HG03571 (cell line): Measurements from ENCODE around the gene EFS.
"Not testable (repeated sequence)": the region's sequence is repeated elsewhere in the genome, so short reads cannot be mapped to it uniquely, and the experiment has no call there.

Experiments
- ATAC-seq: cut with Tn5 transposase; IDR thresholded peaks from one replicate; pipeline ENCODE4 v1.9.1; 2021; ENCODE audit not compliant: unreplicated experiment

The EFS gene

GRCh38 chr14:23399136-23399535 is 34.2 kb upstream of the EFS start:
- no peak for ATAC-seq

- no peak for ATAC-seq
Observed at GRCh38 chr14:23398348-23398747, 33.4 kb upstream of the EFS start.

- no peak for ATAC-seq
Observed at GRCh38 chr14:23396781-23397407, 31.9 kb upstream of the EFS start.

GRCh38 chr14:23396126-23396525 is 31.2 kb upstream of the EFS start:
- no peak for ATAC-seq

- ATAC-seq, result no peak
Observed at GRCh38 chr14:23392613-23393012, 27.6 kb upstream of the EFS start.

GRCh38 chr14:23389871-23390270 is 24.9 kb upstream of the EFS start:
- ATAC-seq, result not testable (repeated sequence)

GRCh38 chr14:23389396-23389795 is 24.4 kb upstream of the EFS start:
- no peak for ATAC-seq

GRCh38 chr14:23388996-23389395 is 24.0 kb upstream of the EFS start:
- ATAC-seq, result no peak

- ATAC-seq, result no peak
Observed at GRCh38 chr14:23387916-23388882, 23.2 kb upstream of the EFS start.

- no peak for ATAC-seq
Observed at GRCh38 chr14:23386999-23387398, 22.0 kb upstream of the EFS start.

GRCh38 chr14:23386266-23386657 is 21.3 kb upstream of the EFS start:
- not testable (repeated sequence) for ATAC-seq

GRCh38 chr14:23385642-23386265 is 20.8 kb upstream of the EFS start:
- ATAC-seq, result no peak

GRCh38 chr14:23385244-23385641 is 20.3 kb upstream of the EFS start:
- ATAC-seq, result no peak

GRCh38 chr14:23384364-23385080 is 19.6 kb upstream of the EFS start:
- no peak for ATAC-seq

GRCh38 chr14:23382731-23383440 is 17.9 kb upstream of the EFS start:
- no peak for ATAC-seq

- no peak for ATAC-seq
Observed at GRCh38 chr14:23382276-23382675, 17.3 kb upstream of the EFS start.

- ATAC-seq, result no peak
Observed at GRCh38 chr14:23381871-23382270, 16.9 kb upstream of the EFS start.

GRCh38 chr14:23380976-23381375 is 16.0 kb upstream of the EFS start:
- ATAC-seq, result no peak

- no peak for ATAC-seq
Observed at GRCh38 chr14:23380197-23380914, 15.4 kb upstream of the EFS start.
